CD4-positive, alpha-beta T cell treated with Interleukin-4 for 1 hour (primary cell): Measurements from ENCODE around the gene CHD1L.
"Not testable (repeated sequence)": the region's sequence is repeated elsewhere in the genome, so short reads cannot be mapped to it uniquely, and the experiment has no call there.

Experiments used
- DNase-seq, 2 donors: peaks; one replicate each; pipeline ENCODE4 v3.0.0-alpha.2; 2020 to 2022

CHD1L gene

GRCh38 chr1:147235822-147236221 is 6.7 kb upstream of the CHD1L start:
- DNase-seq, result no peak

- DNase-seq, result no peak
Measured at GRCh38 chr1:147236448-147236847, 6.0 kb upstream of the CHD1L start.

GRCh38 chr1:147236959-147237791 is 5.3 kb upstream of the CHD1L start:
- no peak for DNase-seq

GRCh38 chr1:147238053-147238902 is 4.2 kb upstream of the CHD1L start:
- no peak for DNase-seq

GRCh38 chr1:147238925-147239820 is 3.3 kb upstream of the CHD1L start:
- no peak for DNase-seq

GRCh38 chr1:147240131-147240721 is 2.3 kb upstream of the CHD1L start:
- DNase-seq, result not testable (repeated sequence)

GRCh38 chr1:147241934-147242448 is 493 bp upstream of the CHD1L start:
- no peak for DNase-seq

GRCh38 chr1:147243228-147243685 is 773 bp downstream of the CHD1L start:
- no peak for DNase-seq

- DNase-seq, result no peak
Measured at GRCh38 chr1:147243841-147244240, 1.4 kb downstream of the CHD1L start.

- DNase-seq, result no peak
Measured at GRCh38 chr1:147245129-147245528, 2.6 kb downstream of the CHD1L start.

GRCh38 chr1:147245586-147246021 is 3.1 kb downstream of the CHD1L start:
- DNase-seq, result no peak

GRCh38 chr1:147246044-147246690 is 3.7 kb downstream of the CHD1L start:
- DNase-seq, result no peak

- no peak for DNase-seq
Measured at GRCh38 chr1:147246910-147247655, 4.6 kb downstream of the CHD1L start.

- no peak for DNase-seq
Measured at GRCh38 chr1:147247656-147248238, 5.3 kb downstream of the CHD1L start.

- no peak for DNase-seq
Measured at GRCh38 chr1:147252540-147252939, 10.1 kb downstream of the CHD1L start.

- DNase-seq, result no peak
Measured at GRCh38 chr1:147260956-147261355, 18.5 kb downstream of the CHD1L start.

GRCh38 chr1:147264158-147264768 is 21.8 kb downstream of the CHD1L start:
- no peak for DNase-seq

GRCh38 chr1:147266381-147266780 is 23.9 kb downstream of the CHD1L start:
- no peak for DNase-seq

- DNase-seq, result no peak
Measured at GRCh38 chr1:147267711-147268110, 25.2 kb downstream of the CHD1L start.

GRCh38 chr1:147270721-147271120 is 28.2 kb downstream of the CHD1L start:
- no peak for DNase-seq
